Inflammatory macrophage treated with lipopolysaccharide for 1 hour (primary cell): ENCODE results near the gene GABRB1.

ENCODE experiments used
- DNase-seq, 2 donors: peaks; one replicate each; pipeline ENCODE4 v3.0.0-alpha.2; 2020 to 2022

Gene GABRB1

GRCh38 chr4:47410271-47410670 is 378.9 kb downstream of the GABRB1 start:
- no peak for DNase-seq

GRCh38 chr4:47413521-47413920 is 382.2 kb downstream of the GABRB1 start:
- no peak for DNase-seq

GRCh38 chr4:47415719-47416118 is 384.4 kb downstream of the GABRB1 start:
- DNase-seq = no peak

- DNase-seq = no peak
Measured at GRCh38 chr4:47418147-47418546, 386.8 kb downstream of the GABRB1 start.

- no peak for DNase-seq
Measured at GRCh38 chr4:47419296-47419695, 387.9 kb downstream of the GABRB1 start.

GRCh38 chr4:47425628-47426027 is 394.3 kb downstream of the GABRB1 start:
- no peak for DNase-seq

GRCh38 chr4:47427935-47428334 is 396.6 kb downstream of the GABRB1 start:
- DNase-seq = no peak

- no peak for DNase-seq
Measured at GRCh38 chr4:47432749-47433148, 401.4 kb downstream of the GABRB1 start.

GRCh38 chr4:47434931-47435330 is 403.6 kb downstream of the GABRB1 start:
- DNase-seq = no peak

- DNase-seq = peak; percentile 61 to 62
Measured at GRCh38 chr4:47442980-47443379, 411.6 kb downstream of the GABRB1 start.

- DNase-seq = no peak
Measured at GRCh38 chr4:47444031-47444430, 412.7 kb downstream of the GABRB1 start.

- DNase-seq = no peak
Measured at GRCh38 chr4:47451657-47452056, 420.3 kb downstream of the GABRB1 start.

- no peak for DNase-seq
Measured at GRCh38 chr4:47462799-47463234, 431.4 kb downstream of the GABRB1 start.

- peak; percentile 96 to 99 for DNase-seq
Measured at GRCh38 chr4:47463235-47463956, 432.0 kb downstream of the GABRB1 start, which contains the start of gene COMMD8. TSS of gene COMMD8 (minus strand) at chr4:47463702. CDS start at chr4:47463651, 51 bp downstream.

GRCh38 chr4:47465004-47465403 is 433.6 kb downstream of the GABRB1 start:
- DNase-seq = no peak

- no peak for DNase-seq
Measured at GRCh38 chr4:47466056-47466785, 434.9 kb downstream of the GABRB1 start.

- no peak for DNase-seq
Measured at GRCh38 chr4:47468706-47469365, 437.5 kb downstream of the GABRB1 start.

GRCh38 chr4:47469951-47470350 is 438.6 kb downstream of the GABRB1 start:
- DNase-seq = no peak

GRCh38 chr4:47471064-47471463 is 439.7 kb downstream of the GABRB1 start:
- no peak for DNase-seq

GRCh38 chr4:47471591-47471990 is 440.2 kb downstream of the GABRB1 start:
- DNase-seq = no peak

GRCh38 chr4:47473141-47473750 is 441.9 kb downstream of the GABRB1 start:
- no peak for DNase-seq

GRCh38 chr4:47474799-47475198 is 443.4 kb downstream of the GABRB1 start:
- DNase-seq = no peak

GRCh38 chr4:47475411-47475810 is 444.0 kb downstream of the GABRB1 start:
- no peak for DNase-seq
